ENCODE results near the gene SLC10A4. TPM values are rescaled to one million over a fixed set of nuclear protein-coding genes. Genes with fewer than 3 reads are reported as not detected.
"Not testable (repeated sequence)": the region's sequence is repeated elsewhere in the genome, so short reads cannot be mapped to it uniquely, and the experiment has no call there.

Gene SLC10A4
- polyA plus RNA-seq, 2 of the 4 experiments (the other 2 are of a cell fraction): 5.6 to 7.6 TPM

DNA sequence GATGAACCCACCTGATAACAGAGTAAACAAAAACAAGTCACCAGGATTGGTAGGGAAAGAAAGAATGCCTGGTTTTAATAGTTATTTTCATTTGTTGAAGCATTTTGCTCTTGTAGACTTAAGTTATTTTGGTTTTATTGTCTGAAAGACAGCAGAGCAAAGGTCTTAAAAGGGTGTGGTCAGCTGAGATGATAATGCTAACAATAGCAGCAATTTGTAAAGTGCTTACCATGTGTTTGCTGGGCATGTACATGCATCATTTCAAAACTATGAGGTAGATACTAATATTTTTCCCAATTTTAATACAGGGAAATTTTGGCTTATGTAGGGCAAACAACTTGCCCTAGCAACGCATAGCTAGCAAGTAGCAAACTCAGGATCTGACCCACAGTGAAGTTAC is 46.8 kb upstream of the SLC10A4 start (continued):
- TF ChIP-seq CTCF (IDR thresholded peaks at IDR 0.05) (no peak), HOXA7 (CRISPR knock-in tag; IDR thresholded peaks at IDR 0.05) (no peak), MAX (IDR thresholded peaks at IDR 0.05) (no peak), TFCP2L1 (CRISPR knock-in tag; IDR thresholded peaks at IDR 0.05) (no peak), SREBF2 (IDR thresholded peaks at IDR 0.05) (no peak), CHD2 (IDR thresholded peaks at IDR 0.05; ENCODE audit: low read length, partially characterized antibody) (no peak)
- TF ChIP-seq, protein P1, sequence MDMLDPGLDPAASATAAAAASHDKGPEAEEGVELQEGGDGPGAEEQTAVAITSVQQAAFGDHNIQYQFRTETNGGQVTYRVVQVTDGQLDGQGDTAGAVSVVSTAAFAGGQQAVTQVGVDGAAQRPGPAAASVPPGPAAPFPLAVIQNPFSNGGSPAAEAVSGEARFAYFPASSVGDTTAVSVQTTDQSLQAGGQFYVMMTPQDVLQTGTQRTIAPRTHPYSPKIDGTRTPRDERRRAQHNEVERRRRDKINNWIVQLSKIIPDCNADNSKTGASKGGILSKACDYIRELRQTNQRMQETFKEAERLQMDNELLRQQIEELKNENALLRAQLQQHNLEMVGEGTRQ (IDR thresholded peaks at IDR 0.05): no peak
- TF ChIP-seq, protein P2, sequence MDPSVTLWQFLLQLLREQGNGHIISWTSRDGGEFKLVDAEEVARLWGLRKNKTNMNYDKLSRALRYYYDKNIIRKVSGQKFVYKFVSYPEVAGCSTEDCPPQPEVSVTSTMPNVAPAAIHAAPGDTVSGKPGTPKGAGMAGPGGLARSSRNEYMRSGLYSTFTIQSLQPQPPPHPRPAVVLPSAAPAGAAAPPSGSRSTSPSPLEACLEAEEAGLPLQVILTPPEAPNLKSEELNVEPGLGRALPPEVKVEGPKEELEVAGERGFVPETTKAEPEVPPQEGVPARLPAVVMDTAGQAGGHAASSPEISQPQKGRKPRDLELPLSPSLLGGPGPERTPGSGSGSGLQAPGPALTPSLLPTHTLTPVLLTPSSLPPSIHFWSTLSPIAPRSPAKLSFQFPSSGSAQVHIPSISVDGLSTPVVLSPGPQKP (IDR thresholded peaks at IDR 0.05; ENCODE audit: low read depth, low read length): no peak
- TF ChIP-seq, protein P3, sequence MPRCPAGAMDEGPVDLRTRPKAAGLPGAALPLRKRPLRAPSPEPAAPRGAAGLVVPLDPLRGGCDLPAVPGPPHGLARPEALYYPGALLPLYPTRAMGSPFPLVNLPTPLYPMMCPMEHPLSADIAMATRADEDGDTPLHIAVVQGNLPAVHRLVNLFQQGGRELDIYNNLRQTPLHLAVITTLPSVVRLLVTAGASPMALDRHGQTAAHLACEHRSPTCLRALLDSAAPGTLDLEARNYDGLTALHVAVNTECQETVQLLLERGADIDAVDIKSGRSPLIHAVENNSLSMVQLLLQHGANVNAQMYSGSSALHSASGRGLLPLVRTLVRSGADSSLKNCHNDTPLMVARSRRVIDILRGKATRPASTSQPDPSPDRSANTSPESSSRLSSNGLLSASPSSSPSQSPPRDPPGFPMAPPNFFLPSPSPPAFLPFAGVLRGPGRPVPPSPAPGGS (IDR thresholded peaks at IDR 0.05): no peak

DNA sequence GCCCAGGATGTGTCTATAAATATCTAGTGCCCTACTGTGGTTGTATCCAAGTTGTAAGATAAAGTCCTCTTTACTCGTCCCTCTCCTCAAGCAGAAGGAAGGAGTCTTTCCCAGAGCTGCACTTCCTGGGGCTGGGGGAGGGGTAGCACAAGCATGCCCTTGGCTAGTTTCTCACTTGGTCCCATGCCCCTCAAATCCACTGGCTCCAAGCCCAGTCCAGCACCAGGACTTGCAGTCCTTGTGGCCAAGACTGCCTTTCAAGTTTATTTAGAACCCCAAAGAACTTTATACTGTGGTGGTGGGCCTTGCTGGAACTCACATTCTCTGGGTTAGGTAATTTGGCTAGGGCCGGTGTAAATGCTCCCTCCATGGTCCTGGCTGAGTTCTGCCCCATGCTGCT is 43.2 kb upstream of the SLC10A4 start:
- no peak for FAIRE-seq

DNA sequence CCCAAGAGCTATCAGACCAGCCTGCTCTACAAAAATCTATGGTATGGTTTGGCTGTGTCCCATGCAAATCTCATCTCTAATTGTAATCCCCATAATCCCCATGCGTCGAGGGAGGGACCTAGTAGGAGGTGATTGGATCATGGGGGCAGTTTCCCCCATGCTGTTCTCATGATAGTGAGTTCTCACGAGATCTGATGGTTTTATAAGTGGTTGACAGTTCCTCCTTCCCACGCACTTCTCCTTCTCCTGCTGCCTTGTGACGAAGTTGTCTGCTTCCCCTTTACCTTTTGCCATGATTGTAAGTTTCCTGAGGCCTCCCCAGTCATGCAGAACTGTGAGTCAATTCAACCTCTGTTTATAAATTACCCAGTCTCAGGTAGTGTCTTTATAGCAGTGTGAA is 42.2 kb upstream of the SLC10A4 start:
- H3K9me3 ChIP-seq; H3K4me1 ChIP-seq; H3K4me3 ChIP-seq; FAIRE-seq; DNase-seq (ENCODE audit: low read depth in 1 of 2, low spot score in 1 of 2); POLR2A ChIA-PET; H3K4me2 ChIP-seq; CTCF ChIA-PET; H3K27ac ChIP-seq; ATAC-seq: not testable (repeated sequence)
- WGBS (ENCODE audit: missing lambda C conversion rate): 71% methylated on average over 5 of the region's 5 CpGs

More for the DNA sequence above, 43.2 kb upstream of the SLC10A4 start:
- CTCF ChIA-PET: no interaction called here
- no peak overlapping the region for H3K27ac ChIP-seq
- DNase-seq (ENCODE audit: low read depth in 1 of 2, low spot score in 1 of 2): no peak
- 54% methylated on average over 2 of the region's 2 CpGs for WGBS (ENCODE audit: missing lambda C conversion rate)
- H3K4me2 ChIP-seq: no peak overlapping the region
- POLR2A ChIA-PET: no interaction called here
- no peak overlapping the region for H3K4me3 ChIP-seq
- ATAC-seq: no peak
- 0 out of 3 replicates have a peak, but pooled peaks cover 3% of the 10 kb centered on the region for H3K4me1 ChIP-seq
- no peak for TF ChIP-seq ATOH8 (CRISPR knock-in tag; IDR thresholded peaks at IDR 0.05; ENCODE audit: low read depth)
- no peak for TF ChIP-seq CBX2 (IDR thresholded peaks at IDR 0.05; ENCODE audit: borderline replicate concordance, low read depth)
- no peak for TF ChIP-seq PHF8 (IDR thresholded peaks at IDR 0.05; ENCODE audit: borderline replicate concordance, low read depth)
- TF ChIP-seq, protein P1 (IDR thresholded peaks at IDR 0.05): no peak
- TF ChIP-seq FOSB (CRISPR knock-in tag; IDR thresholded peaks at IDR 0.05): no peak
- TF ChIP-seq RNF2 (IDR thresholded peaks at IDR 0.05; ENCODE audit: borderline replicate concordance, low read depth): no peak
- TF ChIP-seq EHF (CRISPR knock-in tag; IDR thresholded peaks at IDR 0.05): no peak
- TF ChIP-seq KDM1A (IDR thresholded peaks at IDR 0.05; ENCODE audit: low read depth): no peak
- TF ChIP-seq GATA3 (IDR thresholded peaks at IDR 0.05; ENCODE audit: borderline replicate concordance): no peak
- no peak for TF ChIP-seq EHMT2 (IDR thresholded peaks at IDR 0.05; ENCODE audit: low read depth)
- no peak for TF ChIP-seq CTCF (IDR thresholded peaks at IDR 0.05)
- TF ChIP-seq BHLHE40 (IDR thresholded peaks at IDR 0.05; ENCODE audit: low read depth, low read length): no peak
- no peaks in the 10 kb centered on the region for H3K9me3 ChIP-seq
